HepG2 (cell line): ENCODE data around the gene NR2F6. TPM values are rescaled to one million over a fixed set of nuclear protein-coding genes. Genes with fewer than 3 reads are reported as not detected.

Experiments
- ARNT2 ChIP-seq: sonication (generic); formaldehyde crosslinking; IDR thresholded peaks from 2 replicates; pipeline ENCODE4 v1.8.0; 2022; ENCODE audit warnings: mild to moderate bottlenecking, low read depth, missing genetic modification reagents, moderate library complexity
- FOXA3 ChIP-seq: IDR thresholded peaks from 2 replicates; pipeline ENCODE4 v1.6.1; 2016; ENCODE audit warnings: missing genetic modification reagents, missing compliant biosample characterization
- GATAD1 ChIP-seq: IDR thresholded peaks from 2 replicates; pipeline ENCODE4 v1.6.1; 2016; ENCODE audit warnings: missing genetic modification reagents, missing compliant biosample characterization
- ISL2 ChIP-seq: sonication (generic); formaldehyde crosslinking; IDR thresholded peaks from 2 replicates; pipeline ENCODE4 v1.5.0; 2020; ENCODE audit warnings: missing genetic modification reagents
- KLF6 ChIP-seq: IDR thresholded peaks from 2 replicates; pipeline ENCODE4 v1.8.0; 2016; ENCODE audit warnings: missing biosample characterization, missing genetic modification reagents
- SCMH1 ChIP-seq: sonication (generic); formaldehyde crosslinking; IDR thresholded peaks from 2 replicates; pipeline ENCODE4 v1.9.0; 2021; ENCODE audit warnings: missing genetic modification reagents, mild to moderate bottlenecking, borderline replicate concordance
- SRSF9 ChIP-seq: fragments of 200-400 bp; formaldehyde crosslinking; IDR thresholded peaks from 2 replicates; pipeline ENCODE4 v1.6.1; 2018; ENCODE audit warnings: borderline replicate concordance, mild to moderate bottlenecking, low read depth, low read length; ENCODE audit not compliant: insufficient read depth, poor library complexity, severe bottlenecking
- TBL1XR1 ChIP-seq: fragments of 150-350 bp; IDR thresholded peaks from 2 replicates; pipeline ENCODE4 v1.6.1; 2014; ENCODE audit warnings: borderline replicate concordance, low read length; ENCODE audit not compliant: partially characterized antibody
- ZBTB42 ChIP-seq: sonication (generic); formaldehyde crosslinking; IDR thresholded peaks from 2 replicates; pipeline ENCODE4 v1.5.0; 2020; ENCODE audit warnings: mild to moderate bottlenecking, missing genetic modification reagents
- ZGPAT ChIP-seq: IDR thresholded peaks from 2 replicates; pipeline ENCODE4 v1.6.1; 2016; ENCODE audit warnings: mild to moderate bottlenecking
- ZKSCAN1 ChIP-seq: fragments of 150-350 bp; IDR thresholded peaks from 2 replicates; pipeline ENCODE4 v1.6.1; 2014; ENCODE audit warnings: low read length
- ZNF138 ChIP-seq: sonication (generic); formaldehyde crosslinking; IDR thresholded peaks from 2 replicates; pipeline ENCODE4 v1.5.0; 2020; ENCODE audit warnings: mild to moderate bottlenecking, low read depth, missing genetic modification reagents
- ZNF296 ChIP-seq: sonication (generic); formaldehyde crosslinking; conservative IDR thresholded peaks from 2 replicates; pipeline ENCODE4 v1.5.0; 2020; ENCODE audit warnings: mild to moderate bottlenecking, missing genetic modification reagents
- ZNF33B ChIP-seq: sonication (generic); formaldehyde crosslinking; IDR thresholded peaks from 2 replicates; pipeline ENCODE4 v1.5.1; 2020; ENCODE audit warnings: mild to moderate bottlenecking, missing genetic modification reagents
- ZNF687 ChIP-seq: sonication (generic); formaldehyde crosslinking; IDR thresholded peaks from 2 replicates; pipeline ENCODE4 v1.5.1; 2020; ENCODE audit warnings: mild to moderate bottlenecking, missing genetic modification reagents, moderate library complexity
- ZNF709 ChIP-seq: sonication (generic); formaldehyde crosslinking; IDR thresholded peaks from 2 replicates; pipeline ENCODE4 v1.5.0; 2020; ENCODE audit warnings: mild to moderate bottlenecking, missing genetic modification reagents
- ZXDC ChIP-seq: sonication (generic); formaldehyde crosslinking; IDR thresholded peaks from 2 replicates; pipeline ENCODE4 v1.5.0; 2020; ENCODE audit warnings: mild to moderate bottlenecking, missing genetic modification reagents
- polyA plus RNA-seq, 8 experiments: library from polyadenylated mRNA; depleted of rRNA in 3 of 8; stranded (reverse) in 7 of 8; unstranded in 1 of 8; fragments of >200 nt; fragmentation: Illumina TruSeq in 4 of 8; extraction: Trizol in 4 of 8; gene quantifications; 2 replicates each; pipeline versions ENCODE4 v1.2.1 to v1.2.3, GENCODE V29; 2011 to 2016; ENCODE audit warnings: low read depth in 4 of 8, missing spikeins in 1 of 8, mixed read lengths in 1 of 8; ENCODE audit not compliant: insufficient read depth in 1 of 8
- total RNA-seq, 5 experiments: library from RNA; depleted of rRNA; stranded (reverse); fragments of >200 nt; fragmentation: Illumina TruSeq; extraction: Trizol; gene quantifications; 2 replicates each; pipeline ENCODE4 v1.2.3, GENCODE V29; 2016; ENCODE audit warnings: low read depth in 1 of 5
- TF ChIP-seq, protein P1 (sequence below): sonication (generic); formaldehyde crosslinking; IDR thresholded peaks from 2 replicates; pipeline ENCODE4 v1.4.0; 2020; ENCODE audit warnings: mild to moderate bottlenecking, missing genetic modification reagents

The NR2F6 gene
- total and polyA plus RNA-seq, 2 of the 13 experiments (the other 11 are each of a cell fraction or from before 2014, with no cell fraction given), result 30.9 to 72.4 TPM

DNA sequence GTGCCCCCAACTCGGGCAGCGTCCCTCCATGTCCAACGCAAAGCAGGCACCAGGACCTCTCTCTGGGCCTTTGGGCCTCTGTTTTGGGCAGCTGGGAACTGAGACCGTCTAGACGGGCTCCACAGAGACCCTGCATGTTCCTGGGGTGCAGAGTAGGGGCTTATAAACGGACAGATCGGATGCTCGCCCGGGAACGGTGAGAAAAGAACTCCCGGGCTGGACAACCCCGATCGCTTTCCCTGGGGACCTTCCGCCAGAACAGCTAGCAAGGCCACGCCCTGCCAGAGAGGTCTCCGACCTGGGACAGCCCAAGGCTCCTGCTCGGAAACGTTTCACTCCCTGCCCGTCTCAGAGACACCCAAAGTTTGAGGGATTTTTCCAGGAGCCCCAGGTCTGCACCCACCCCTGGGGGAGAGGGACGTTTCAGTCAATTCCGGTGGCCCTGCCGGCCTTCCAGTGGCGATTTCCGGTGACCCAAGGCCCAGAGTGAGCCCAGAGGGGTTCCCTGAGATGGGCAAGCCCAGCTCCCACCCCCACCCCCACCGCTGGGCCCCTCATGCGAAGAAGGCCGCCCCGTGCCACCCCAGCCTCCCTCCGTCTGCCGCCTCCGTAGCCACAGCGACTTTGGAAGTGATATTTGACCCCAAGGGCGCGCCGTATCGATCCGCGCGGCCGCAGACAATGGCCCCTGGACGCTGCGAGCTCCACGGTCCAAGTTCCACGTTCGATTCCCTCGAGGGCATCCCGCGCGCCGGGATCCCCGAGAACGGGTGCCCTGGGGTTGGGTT, 1.7 kb downstream of the NR2F6 start (continued):
- TF ChIP-seq GATAD1 (CRISPR knock-in tag) (peak; percentile 60; the same call in 1 of the 2 replicates), ZNF687 (CRISPR knock-in tag) (peak; percentile 65), ISL2 (CRISPR knock-in tag) (0 out of 2 replicates have a peak, but pooled peaks have one; percentile 30), ZKSCAN1 (no peak), ZNF709 (CRISPR knock-in tag) (peak; percentile 17; the same call in 1 of the 2 replicates), ZNF138 (0 out of 2 replicates have a peak, but pooled peaks have one; percentile 49), ZNF296 (CRISPR knock-in tag) (peak; percentile 76; the same call in 1 of the 2 replicates), ZGPAT (CRISPR knock-in tag) (peak; percentile 83; the same call in 1 of the 2 replicates), KLF6 (CRISPR knock-in tag) (no peak), ARNT2 (CRISPR knock-in tag) (no peak; the same call in 1 of the 2 replicates), SRSF9 (no peak), ZNF33B (CRISPR knock-in tag) (peak; percentile 73; the same call in 1 of the 2 replicates), ZXDC (CRISPR knock-in tag) (peak; percentile 57; the same call in 1 of the 2 replicates), SCMH1 (CRISPR knock-in tag) (no peak), FOXA3 (CRISPR knock-in tag) (peak; percentile 72), ZBTB42 (no peak; the same call in 1 of the 2 replicates), TBL1XR1 (peak; percentile 80)
- TF ChIP-seq, protein P1, sequence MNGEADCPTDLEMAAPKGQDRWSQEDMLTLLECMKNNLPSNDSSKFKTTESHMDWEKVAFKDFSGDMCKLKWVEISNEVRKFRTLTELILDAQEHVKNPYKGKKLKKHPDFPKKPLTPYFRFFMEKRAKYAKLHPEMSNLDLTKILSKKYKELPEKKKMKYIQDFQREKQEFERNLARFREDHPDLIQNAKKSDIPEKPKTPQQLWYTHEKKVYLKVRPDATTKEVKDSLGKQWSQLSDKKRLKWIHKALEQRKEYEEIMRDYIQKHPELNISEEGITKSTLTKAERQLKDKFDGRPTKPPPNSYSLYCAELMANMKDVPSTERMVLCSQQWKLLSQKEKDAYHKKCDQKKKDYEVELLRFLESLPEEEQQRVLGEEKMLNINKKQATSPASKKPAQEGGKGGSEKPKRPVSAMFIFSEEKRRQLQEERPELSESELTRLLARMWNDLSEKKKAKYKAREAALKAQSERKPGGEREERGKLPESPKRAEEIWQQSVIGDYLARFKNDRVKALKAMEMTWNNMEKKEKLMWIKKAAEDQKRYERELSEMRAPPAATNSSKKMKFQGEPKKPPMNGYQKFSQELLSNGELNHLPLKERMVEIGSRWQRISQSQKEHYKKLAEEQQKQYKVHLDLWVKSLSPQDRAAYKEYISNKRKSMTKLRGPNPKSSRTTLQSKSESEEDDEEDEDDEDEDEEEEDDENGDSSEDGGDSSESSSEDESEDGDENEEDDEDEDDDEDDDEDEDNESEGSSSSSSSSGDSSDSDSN (CRISPR knock-in tag), result peak; percentile 49
